GM19468 (cell line): ENCODE measurements around the gene UBL5.
A peak's percentile ranks its signal among the peaks of the same experiment; 100 is the strongest.
"Not testable (repeated sequence)": the region's sequence is repeated elsewhere in the genome, so short reads cannot be mapped to it uniquely, and the experiment has no call there.

Experiments
- ATAC-seq: cut with Tn5 transposase; IDR thresholded peaks from one replicate; pipeline ENCODE4 v1.9.1; 2021; ENCODE audit warnings: mild to moderate bottlenecking, moderate library complexity, moderate number of reproducible peaks; ENCODE audit not compliant: unreplicated experiment; ENCODE audit errors: extremely low read depth

The UBL5 gene

DNA sequence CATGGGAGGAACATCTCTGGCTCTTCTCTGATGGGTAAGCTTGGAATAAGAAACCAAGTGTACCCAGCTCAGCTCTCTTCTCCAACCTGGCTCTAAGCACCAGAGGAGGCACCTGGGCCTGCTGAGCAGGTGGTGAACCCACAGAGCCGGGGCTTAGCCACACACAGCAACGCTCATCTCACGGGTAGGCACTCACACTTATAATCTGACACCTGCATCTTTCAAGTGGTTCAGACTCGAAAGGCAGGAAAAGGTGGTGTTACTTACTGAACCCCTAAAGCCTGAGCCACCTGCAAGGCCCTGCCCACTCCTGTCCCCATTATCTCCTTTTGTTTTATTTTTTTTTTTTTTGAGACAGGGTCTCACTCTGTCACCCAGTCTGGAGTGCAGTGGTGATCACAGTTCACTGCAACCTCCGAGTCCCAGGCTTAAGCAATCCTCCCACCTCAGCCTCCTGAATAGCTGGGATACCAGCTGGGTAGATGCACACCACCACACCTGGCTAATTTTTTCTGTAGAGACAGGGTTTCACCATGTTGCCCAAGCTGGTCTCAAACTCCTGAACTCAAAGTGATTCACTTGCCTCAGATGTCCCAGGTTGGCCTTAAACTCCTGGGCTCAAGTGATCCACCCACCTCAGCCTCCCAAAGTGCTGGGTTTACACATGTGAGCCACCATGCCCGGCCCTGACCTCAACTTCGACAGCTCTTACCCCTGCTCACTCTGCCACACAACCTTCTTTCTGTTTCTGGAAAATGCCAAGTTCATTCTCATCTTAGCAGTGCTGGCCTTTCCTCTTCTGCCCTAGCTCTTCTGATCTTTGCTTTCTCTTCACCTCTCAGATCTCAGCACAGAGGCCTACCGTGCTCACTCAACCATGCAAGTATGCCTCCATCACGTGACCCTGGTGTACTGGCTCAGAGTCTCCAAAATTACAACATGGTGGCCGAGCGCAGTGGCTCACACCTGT, 18.6 kb upstream of the UBL5 start:
- ATAC-seq = no peak

GRCh38 chr19:9811139-9811538, 16.6 kb upstream of the UBL5 start:
- no peak for ATAC-seq

DNA sequence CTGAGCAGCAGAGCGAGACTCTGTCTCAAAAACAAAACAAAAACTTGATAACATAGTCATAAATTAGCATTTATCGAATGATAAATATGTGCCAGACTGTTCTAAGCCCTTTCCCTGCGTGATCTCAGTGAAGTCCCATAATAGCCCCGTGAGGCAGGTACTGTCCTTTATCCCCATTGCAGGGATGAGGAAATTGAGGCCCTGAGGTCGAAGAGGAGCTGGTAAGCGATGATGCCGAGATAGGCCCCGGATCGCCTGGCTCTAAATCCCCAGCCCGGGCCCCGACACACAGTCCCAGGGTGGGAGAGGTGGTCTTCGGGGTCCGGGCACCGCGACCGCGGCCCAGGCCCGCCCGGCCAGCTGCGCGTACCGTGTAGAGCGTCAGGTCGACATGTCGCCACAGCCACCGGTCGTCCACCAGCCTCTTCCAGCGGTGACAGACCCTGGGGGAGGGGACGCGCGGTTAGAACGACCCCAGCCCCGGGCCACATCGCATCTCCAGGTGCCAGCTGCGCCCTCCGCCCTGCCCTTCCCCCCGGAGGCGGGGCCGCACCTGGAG, 9.5 kb upstream of the UBL5 start:
- peak; percentile 2 for ATAC-seq

GRCh38 chr19:9818734-9819595, 8.8 kb upstream of the UBL5 start, which contains the start of gene FBXL12:
FBXL12 (minus strand) TSS chr19:9819079; CDS start chr19:9818813, 266 bp downstream.
- ATAC-seq = peak; percentile 55

DNA sequence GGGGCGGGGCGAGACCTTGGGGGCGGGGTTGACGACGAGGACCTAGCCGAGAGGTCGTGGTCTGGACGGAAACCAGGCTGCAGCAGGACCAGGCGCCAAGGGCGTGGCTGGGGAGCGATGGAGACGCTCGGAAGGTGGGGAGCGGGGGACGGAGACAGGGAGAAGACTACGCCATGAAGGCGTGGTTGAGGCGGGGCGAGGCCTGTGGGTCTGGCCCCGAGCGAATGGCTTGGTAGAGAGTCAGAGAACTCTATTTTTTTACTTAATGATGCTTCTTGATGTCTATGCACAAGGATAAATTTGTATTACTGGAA, 8.2 kb upstream of the UBL5 start:
- no peak for ATAC-seq

DNA sequence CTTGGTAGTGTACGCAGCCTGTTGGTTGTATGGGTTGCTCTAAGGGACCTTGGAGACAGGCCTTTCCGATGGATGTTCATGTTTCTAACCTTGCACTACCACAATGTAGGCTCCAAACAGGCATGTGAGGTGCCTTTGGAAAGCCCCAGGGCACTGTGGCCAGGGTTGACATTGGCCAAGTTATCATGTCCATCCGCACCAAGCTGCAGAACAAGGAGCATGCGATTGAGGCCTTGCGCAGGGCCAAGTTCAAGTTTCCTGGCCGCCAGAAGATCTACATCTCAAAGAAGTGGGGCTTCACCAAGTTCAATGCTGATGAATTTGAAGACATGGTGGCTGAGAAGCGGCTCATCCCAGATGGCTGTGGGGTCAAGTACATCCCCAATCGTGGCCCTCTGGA, 7.7 kb upstream of the UBL5 start:
- not testable (repeated sequence) for ATAC-seq

- ATAC-seq = no peak
Observed at GRCh38 chr19:9823816-9824215, 3.9 kb upstream of the UBL5 start.

GRCh38 chr19:9828551-9829063, 889 bp downstream of the UBL5 start:
- ATAC-seq = no peak

- ATAC-seq = no peak
Observed at GRCh38 chr19:9834307-9834725, 6.6 kb downstream of the UBL5 start.

GRCh38 chr19:9834726-9835506, 7.2 kb downstream of the UBL5 start, which contains the start of gene PIN1:
PIN1 (plus strand) TSS chr19:9835318; CDS start chr19:9835345, 27 bp downstream.
- peak; percentile 80 for ATAC-seq

DNA sequence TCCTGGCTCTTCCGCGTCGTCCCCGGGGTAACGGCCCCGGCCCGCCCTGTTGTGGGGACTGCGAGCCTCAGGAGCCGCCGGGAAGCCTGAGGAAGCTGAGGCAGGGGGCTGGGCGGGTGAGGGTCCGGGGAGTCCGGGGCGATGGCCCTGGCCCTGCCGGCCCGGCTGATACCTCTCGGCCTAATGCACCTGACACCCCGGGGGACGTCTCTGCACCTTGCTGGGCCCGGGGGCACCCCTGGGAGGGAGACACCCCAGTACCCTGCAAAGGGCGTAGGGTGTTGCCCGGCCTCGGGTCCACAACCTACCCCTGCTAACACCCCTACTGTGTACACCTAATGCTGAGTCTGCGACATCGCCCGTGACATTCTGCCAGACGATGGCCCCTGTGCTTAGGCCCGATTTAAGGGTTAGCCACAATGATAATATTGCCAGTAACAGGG, 7.8 kb downstream of the UBL5 start:
- ATAC-seq = no peak

GRCh38 chr19:9836021-9836420, 8.3 kb downstream of the UBL5 start:
- no peak for ATAC-seq

DNA sequence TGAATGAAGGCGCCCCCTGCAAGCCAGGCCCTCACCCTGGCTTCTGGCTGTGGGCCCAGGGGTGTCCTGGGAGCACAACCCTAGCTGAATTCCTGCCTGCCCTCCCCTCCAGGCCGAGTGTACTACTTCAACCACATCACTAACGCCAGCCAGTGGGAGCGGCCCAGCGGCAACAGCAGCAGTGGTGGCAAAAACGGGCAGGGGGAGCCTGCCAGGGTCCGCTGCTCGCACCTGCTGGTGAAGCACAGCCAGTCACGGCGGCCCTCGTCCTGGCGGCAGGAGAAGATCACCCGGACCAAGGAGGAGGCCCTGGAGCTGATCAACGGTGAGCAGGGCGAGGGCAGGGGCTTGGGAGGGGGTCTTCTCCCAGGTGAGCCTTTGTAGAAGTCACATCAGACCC, 10.6 kb downstream of the UBL5 start:
- ATAC-seq = no peak

DNA sequence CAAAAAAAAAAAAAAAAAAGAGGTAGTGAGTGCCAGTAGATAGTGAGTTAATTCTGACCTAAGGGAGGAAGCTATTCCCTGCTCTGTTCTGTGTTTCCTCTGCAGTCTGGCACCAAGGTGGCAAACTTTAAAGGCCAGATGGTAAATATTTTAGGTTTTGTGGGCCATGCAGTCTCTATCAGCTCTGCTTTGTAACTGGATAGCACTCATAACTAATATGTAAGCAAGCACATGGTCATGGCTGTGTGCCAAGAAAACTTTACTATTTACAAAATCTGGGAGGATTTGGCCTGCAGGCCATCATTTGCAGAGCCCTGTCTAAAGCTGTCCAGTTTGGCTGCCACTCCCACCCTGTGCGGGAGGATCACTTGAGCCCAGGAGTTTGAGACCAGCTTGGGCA, 11.7 kb downstream of the UBL5 start:
- ATAC-seq = no peak

- ATAC-seq = no peak
Observed at GRCh38 chr19:9842834-9843625, 15.3 kb downstream of the UBL5 start.

GRCh38 chr19:9843626-9844273, 16.0 kb downstream of the UBL5 start:
- ATAC-seq = not testable (repeated sequence)

DNA sequence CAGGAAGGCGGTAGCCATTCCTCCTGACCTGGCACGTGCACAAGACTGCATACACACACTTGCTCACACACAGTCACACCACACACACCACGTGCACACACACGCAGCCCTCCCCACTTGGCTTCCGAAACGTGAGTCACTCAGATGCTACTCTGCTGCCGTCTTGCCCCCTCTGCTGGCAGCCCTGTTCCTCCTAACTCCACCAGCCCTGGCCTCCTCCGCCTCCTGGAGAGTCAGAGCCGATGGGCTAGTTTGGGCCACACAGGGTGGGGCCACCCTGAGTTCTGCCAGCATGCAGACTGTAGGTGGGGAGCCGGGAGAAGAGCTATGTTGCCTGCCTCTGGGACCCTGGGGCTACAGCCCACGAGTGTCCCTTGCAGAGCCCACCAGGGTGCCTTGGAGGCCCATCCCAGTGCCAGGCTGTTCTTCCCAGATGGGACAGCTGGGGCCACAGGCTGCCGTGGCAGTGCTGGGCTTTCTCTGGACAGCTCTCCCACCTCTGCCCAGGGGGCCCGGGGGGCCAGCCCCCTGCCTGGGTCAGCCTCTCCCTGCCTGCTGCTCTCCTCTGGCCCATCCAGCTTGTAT, 19.5 kb downstream of the UBL5 start:
- ATAC-seq = no peak

GRCh38 chr19:9848060-9848459, 20.3 kb downstream of the UBL5 start:
- no peak for ATAC-seq
